ENCODE data around the gene SNX3. TPM values are rescaled to one million over a fixed set of nuclear protein-coding genes. Genes with fewer than 3 reads are reported as not detected.

SNX3 gene
- total RNA-seq, 1 experiment from 2014 or later = 80.7 TPM

DNA sequence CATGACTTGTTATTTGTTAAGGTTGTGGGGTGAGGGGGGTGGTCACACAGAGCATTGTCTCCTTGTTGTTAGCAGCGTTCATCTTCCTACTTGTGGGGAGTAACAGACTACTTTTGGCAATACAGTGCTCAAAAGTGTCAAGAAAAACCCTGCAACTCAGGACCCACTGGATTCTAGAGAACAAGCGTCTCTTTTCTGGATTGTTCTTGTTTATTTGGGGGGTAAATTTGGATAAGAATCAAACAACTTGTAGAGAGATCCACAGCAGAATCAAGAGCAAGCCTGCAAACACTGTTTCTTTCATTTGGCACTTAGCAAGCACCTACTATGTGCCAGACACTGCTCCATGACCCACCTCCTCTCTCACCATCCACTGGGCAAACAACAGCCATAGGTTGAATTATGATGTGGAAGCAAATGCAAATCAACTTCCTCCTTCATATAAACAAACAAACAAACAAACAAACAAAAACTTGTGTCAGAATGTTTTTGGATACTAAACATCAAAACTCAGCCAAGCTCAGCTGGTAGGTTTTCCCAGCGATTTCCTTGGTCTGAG lies 99.0 kb downstream of the SNX3 start:
- Histone ChIP-seq H2BK15ac (ENCODE audit: low read depth, low read length) (no peak overlapping the region), H2AK5ac (ENCODE audit: insufficient read length, low read length) (no peak overlapping the region), H4K20me1 (ENCODE audit: control insufficient read depth, insufficient read depth, insufficient read length) (no peaks in the 10 kb centered on the region), H3K14ac (ENCODE audit: insufficient read depth, low read length) (no peak overlapping the region), H3K23ac (ENCODE audit: insufficient read length, low read depth, low read length) (no peak overlapping the region), H3K4me1 (ENCODE audit: insufficient read depth, low read length) (no peaks in the 10 kb centered on the region; the same call in 1 of the 2 replicates), H3K79me1 (ENCODE audit: insufficient read depth, low read depth, low read length, poor library complexity, severe bottlenecking) (no peaks in the 10 kb centered on the region), H3K23me2 (ENCODE audit: insufficient read length, low read depth, low read length, poor library complexity, severe bottlenecking) (no peaks in the 10 kb centered on the region), H2BK120ac (ENCODE audit: low read depth, low read length, poor library complexity, severe bottlenecking) (no peak overlapping the region), H2AFZ (ENCODE audit: low read length) (no peak overlapping the region), H2BK20ac (ENCODE audit: low read depth, low read length, poor library complexity, severe bottlenecking) (no peak overlapping the region), H3T11ph (ENCODE audit: low read length) (no peak overlapping the region), H3K56ac (ENCODE audit: insufficient read length, low read depth, low read length) (no peak overlapping the region), H3K27ac (ENCODE audit: insufficient read length, low read depth, low read length) (no peak overlapping the region), H4K8ac (replicated peaks; ENCODE audit: insufficient read length, low read depth, low read length) (no peak overlapping the region), H3K4me2 (ENCODE audit: insufficient read depth, insufficient read length, low read length) (no peak overlapping the region), H4K91ac (ENCODE audit: insufficient read length, low read depth, low read length) (no peak overlapping the region), H3K79me2 (ENCODE audit: insufficient read depth, low read length) (no peaks in the 10 kb centered on the region), H3K18ac (ENCODE audit: insufficient read length, low read depth, low read length) (no peak overlapping the region), H3K9me3 (ENCODE audit: control insufficient read depth, low read depth, low read length) (no peaks in the 10 kb centered on the region), H2BK5ac (ENCODE audit: insufficient read length, low read length) (no peak overlapping the region), H3K4ac (ENCODE audit: low read depth, low read length) (no peak overlapping the region), H3K27me3 (ENCODE audit: insufficient read depth, low read length) (peaks cover 98% of the 10 kb centered on the region), H4K5ac (ENCODE audit: insufficient read length, low read depth, low read length) (no peak overlapping the region), H3K9ac (ENCODE audit: extremely low read depth, insufficient read length, low read length) (no peak overlapping the region), H2BK12ac (ENCODE audit: insufficient read length, low read depth, low read length) (no peak overlapping the region)
- no peak for DNase-seq
- Mint-ChIP-seq H3K9me3 (peaks cover 0 to 16% of the 10 kb centered on the region in 2 experiments; a peak in 3 of 5 replicates), H3K4me1 (peaks cover 30 to 51% of the 10 kb centered on the region in 2 experiments), H3K27me3 (ENCODE audit: low read depth) (peaks cover 100% of the 10 kb centered on the region), H3K27ac (no peak overlapping the region; a peak in 1 of 7 replicates), H3K36me3 (ENCODE audit: insufficient read depth in 1 of 3, low read depth in 3 of 3) (no peaks in the 10 kb centered on the region; a peak in 1 of 7 replicates), H3K4me3 (no peak overlapping the region)
- TF ChIP-seq, protein P1, sequence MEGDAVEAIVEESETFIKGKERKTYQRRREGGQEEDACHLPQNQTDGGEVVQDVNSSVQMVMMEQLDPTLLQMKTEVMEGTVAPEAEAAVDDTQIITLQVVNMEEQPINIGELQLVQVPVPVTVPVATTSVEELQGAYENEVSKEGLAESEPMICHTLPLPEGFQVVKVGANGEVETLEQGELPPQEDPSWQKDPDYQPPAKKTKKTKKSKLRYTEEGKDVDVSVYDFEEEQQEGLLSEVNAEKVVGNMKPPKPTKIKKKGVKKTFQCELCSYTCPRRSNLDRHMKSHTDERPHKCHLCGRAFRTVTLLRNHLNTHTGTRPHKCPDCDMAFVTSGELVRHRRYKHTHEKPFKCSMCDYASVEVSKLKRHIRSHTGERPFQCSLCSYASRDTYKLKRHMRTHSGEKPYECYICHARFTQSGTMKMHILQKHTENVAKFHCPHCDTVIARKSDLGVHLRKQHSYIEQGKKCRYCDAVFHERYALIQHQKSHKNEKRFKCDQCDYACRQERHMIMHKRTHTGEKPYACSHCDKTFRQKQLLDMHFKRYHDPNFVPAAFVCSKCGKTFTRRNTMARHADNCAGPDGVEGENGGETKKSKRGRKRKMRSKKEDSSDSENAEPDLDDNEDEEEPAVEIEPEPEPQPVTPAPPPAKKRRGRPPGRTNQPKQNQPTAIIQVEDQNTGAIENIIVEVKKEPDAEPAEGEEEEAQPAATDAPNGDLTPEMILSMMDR (conservative IDR thresholded peaks at IDR 0.05) = no peak
- no CpG with 5 or more reads among the region's 3 CpGs for WGBS (ENCODE audit: extremely low coverage, insufficient read length, low lambda C conversion rate)

Other genes starting within 250 kb of the SNX3 start
- 20.6 and 20.9 TPM in 2 replicates for gene OSTM1, start 186.3 kb downstream of the SNX3 start, total RNA-seq (2021)
- gene NR2E1, start 95.0 kb downstream of the SNX3 start, total RNA-seq (2021) = not detected in 2 replicates
- 4.7 and 6.9 TPM in 2 replicates for gene AFG1L, start 34.0 kb upstream of the SNX3 start, total RNA-seq (2021)

All from H9 (cell line).